OCI-LY3 (cell line): ENCODE measurements around the gene TCF7.

ENCODE experiments used
- H2AFZ ChIP-seq: fragments of 200-600, 300-600 bp; shearing (Covaris generic); 2 replicates; pipeline ENCODE4 v1.6.0; 2014; ENCODE audit warnings: antibody characterized with exemption, low read depth, low read length
- H3K27ac ChIP-seq: fragments of 200-600, 300-600 bp; sonication (generic); 2 replicates; pipeline ENCODE4 v1.5.1; 2014; ENCODE audit warnings: mild to moderate bottlenecking, low read length, moderate library complexity, mixed read lengths
- H3K27me3 ChIP-seq: fragments of 200-600, 300-600 bp; sonication (generic); 2 replicates; pipeline ENCODE4 v1.6.1; 2014; ENCODE audit warnings: low read depth, low read length, mixed read lengths
- H3K36me3 ChIP-seq: fragments of 200-600, 300-600 bp; sonication (generic); replicated peaks from 2 replicates; pipeline ENCODE3; 2014; ENCODE audit warnings: low read depth, low read length, mixed read lengths
- H3K4me1 ChIP-seq: fragments of 300-600, 200-600 bp; sonication (generic); 2 replicates; pipeline ENCODE4 v1.6.1; 2014; ENCODE audit warnings: low read length, mixed read lengths
- H3K4me2 ChIP-seq: fragments of 200-600, 300-600 bp; sonication (generic); 2 replicates; pipeline ENCODE4 v1.6.1; 2014; ENCODE audit warnings: low read length, mixed read lengths
- H3K4me3 ChIP-seq: fragments of 300-600, 200-600 bp; sonication (generic); 2 replicates; pipeline ENCODE4 v1.5.1; 2014; ENCODE audit warnings: antibody characterized with exemption, mild to moderate bottlenecking, low read length, moderate library complexity
- H3K79me2 ChIP-seq: fragments of 300-600, 200-600 bp; shearing (Covaris generic); 2 replicates; pipeline ENCODE4 v1.6.1; 2014; ENCODE audit warnings: mild to moderate bottlenecking, low read length, mixed read lengths
- H3K9ac ChIP-seq: fragments of 300-600, 200-600 bp; shearing (Covaris generic); 2 replicates; pipeline ENCODE4 v1.6.0; 2014; ENCODE audit warnings: mild to moderate bottlenecking, low read length, moderate library complexity
- H3K9me3 ChIP-seq: fragments of 200-600, 300-600 bp; shearing (Covaris generic); 2 replicates; pipeline ENCODE4 v1.6.1; 2014; ENCODE audit warnings: low read length, mixed read lengths; ENCODE audit not compliant: insufficient read depth
- H4K20me1 ChIP-seq: fragments of 200-600, 300-600 bp; sonication (generic); 2 replicates; pipeline ENCODE4 v1.6.1; 2016; ENCODE audit warnings: low read length, mixed read lengths; ENCODE audit not compliant: insufficient read depth
- CTCF ChIP-seq: fragments of 200-600, 300-600 bp; sonication (generic); IDR thresholded peaks from 2 replicates; pipeline ENCODE4 v1.5.1; 2014; ENCODE audit warnings: antibody characterized with exemption, low read length, low read depth
- EZH2phosphoT487 ChIP-seq: fragments of 200-600 bp; shearing (Covaris generic); IDR thresholded peaks from 2 replicates; pipeline ENCODE4 v1.6.1; 2018; ENCODE audit warnings: antibody characterized with exemption, mixed run types, low read depth

TCF7 gene

DNA sequence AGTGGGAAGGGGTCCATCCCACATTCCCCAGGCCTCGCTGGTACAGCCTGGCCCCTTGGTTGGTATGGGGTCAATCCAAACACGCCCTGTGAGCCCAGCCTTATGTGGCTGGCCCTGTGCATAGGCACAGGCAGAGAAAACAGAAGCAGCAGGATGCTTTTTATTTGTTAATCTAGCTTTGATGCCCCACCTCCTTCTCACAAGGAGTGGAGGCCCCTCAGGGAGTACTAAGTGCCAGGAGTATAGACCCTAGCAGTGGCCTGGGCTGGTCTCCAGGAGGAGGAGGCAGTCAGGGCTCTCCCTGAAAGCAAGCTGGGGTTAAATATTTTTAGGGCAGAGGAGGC, 14.6 kb upstream of the TCF7 start:
- Histone ChIP-seq H3K9ac (peak overlapping the region; percentile 89), H3K36me3 (no peaks in the 10 kb centered on the region), H3K27ac (peak overlapping the region; percentile 98), H3K9me3 (no peaks in the 10 kb centered on the region), H3K4me2 (peak overlapping the region; percentile 85), H3K79me2 (no peaks in the 10 kb centered on the region), H2AFZ (no peak overlapping the region), H3K4me1 (peaks cover 69% of the 10 kb centered on the region), H4K20me1 (no peaks in the 10 kb centered on the region), H3K27me3 (no peaks in the 10 kb centered on the region), H3K4me3 (peak overlapping the region; percentile 65)
- TF ChIP-seq CTCF (no peak), EZH2phosphoT487 (no peak)

DNA sequence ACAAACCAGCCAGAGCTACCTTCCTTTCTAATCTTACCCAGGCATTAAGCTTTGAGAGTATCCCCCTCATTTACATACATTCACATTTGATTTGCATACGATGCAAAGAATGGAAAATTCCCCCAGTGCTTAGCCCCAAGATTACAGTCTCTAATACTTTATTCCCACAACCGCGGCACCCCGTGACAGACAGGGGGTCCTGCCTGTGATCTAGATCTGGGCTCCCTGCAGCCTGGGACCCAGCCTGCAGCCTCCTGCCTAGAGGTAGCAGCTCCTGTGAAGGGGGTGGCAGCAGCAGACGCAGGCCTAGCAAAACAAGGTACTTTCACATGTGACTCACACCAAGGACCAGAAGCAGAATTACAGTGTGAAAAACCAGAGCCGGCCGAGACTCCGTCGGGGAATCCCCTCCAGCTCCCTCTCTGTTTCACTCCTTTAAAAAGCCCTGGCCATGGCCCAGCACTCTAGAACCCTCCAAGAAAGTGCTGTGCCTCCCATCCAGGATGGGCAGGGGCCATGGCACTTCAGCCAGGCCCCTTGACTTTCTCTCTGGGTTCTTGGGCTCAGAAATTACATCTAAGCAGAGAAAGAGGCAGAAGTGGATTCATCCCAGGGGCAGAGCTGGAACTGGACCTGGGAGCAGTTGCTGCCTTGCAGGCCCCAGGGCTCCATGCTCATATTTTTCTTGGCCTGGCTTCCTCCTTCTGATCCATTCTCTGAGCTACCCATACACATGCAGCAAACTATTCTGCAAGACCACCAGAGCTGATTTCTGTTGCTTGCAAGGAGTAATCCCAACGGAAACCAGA, 14.0 kb upstream of the TCF7 start:
- Histone ChIP-seq H2AFZ (no peak overlapping the region), H3K27ac (peak overlapping the region; percentile 98), H3K79me2 (no peaks in the 10 kb centered on the region), H3K27me3 (no peaks in the 10 kb centered on the region), H3K9me3 (no peaks in the 10 kb centered on the region), H3K4me2 (peak overlapping the region; percentile 85), H4K20me1 (no peaks in the 10 kb centered on the region), H3K9ac (peak overlapping the region; percentile 89), H3K4me1 (peaks cover 70% of the 10 kb centered on the region), H3K4me3 (peak overlapping the region; percentile 65), H3K36me3 (no peaks in the 10 kb centered on the region)
- TF ChIP-seq CTCF (no peak), EZH2phosphoT487 (no peak)

- H3K9me3 ChIP-seq = no peaks in the 10 kb centered on the region
- peak overlapping the region; percentile 52; the same call in 1 of the 2 replicates for H3K9ac ChIP-seq
- no peaks in the 10 kb centered on the region for H4K20me1 ChIP-seq
- no peaks in the 10 kb centered on the region for H3K27me3 ChIP-seq
- H3K4me1 ChIP-seq = peaks cover 65% of the 10 kb centered on the region
- H3K4me2 ChIP-seq = peak overlapping the region; percentile 74
- TF ChIP-seq CTCF (peak; percentile 62), EZH2phosphoT487 (no peak)
- H3K27ac ChIP-seq = peak overlapping the region; percentile 98
- no peaks in the 10 kb centered on the region for H3K79me2 ChIP-seq
- H3K36me3 ChIP-seq = no peaks in the 10 kb centered on the region
- H3K4me3 ChIP-seq = peak overlapping the region; percentile 11; the same call in 1 of the 2 replicates
- H2AFZ ChIP-seq = peak overlapping the region; percentile 86; the same call in 1 of the 2 replicates
Observed at GRCh38 chr5:134101686-134102439, 12.6 kb upstream of the TCF7 start.

- H3K27me3 ChIP-seq = no peaks in the 10 kb centered on the region
- no peaks in the 10 kb centered on the region for H3K9me3 ChIP-seq
- no peak for TF ChIP-seq EZH2phosphoT487
- TF ChIP-seq CTCF = no peak
- H3K4me1 ChIP-seq = peaks cover 64% of the 10 kb centered on the region
- no peak overlapping the region for H3K4me3 ChIP-seq
- H3K27ac ChIP-seq = peak overlapping the region; percentile 22
- no peak overlapping the region for H2AFZ ChIP-seq
- H4K20me1 ChIP-seq = no peaks in the 10 kb centered on the region
- 0 out of 2 replicates have a peak overlapping the region, but pooled peaks have one; percentile 54 for H3K4me2 ChIP-seq
- H3K79me2 ChIP-seq = no peaks in the 10 kb centered on the region
- peak overlapping the region; percentile 24; the same call in 1 of the 2 replicates for H3K9ac ChIP-seq
- H3K36me3 ChIP-seq = no peaks in the 10 kb centered on the region
Observed at GRCh38 chr5:134103397-134103796, 11.1 kb upstream of the TCF7 start.
